ENCODE data around the gene MECR. TPM values are rescaled to one million over a fixed set of nuclear protein-coding genes. Genes with fewer than 3 reads are reported as not detected.

The MECR gene
- total RNA-seq, 1 donor from 2014 or later: 22.5 TPM

GRCh38 chr1:29145739-29146437 is 84.8 kb downstream of the MECR start:
- no peak for DNase-seq (ENCODE audit: extremely low spot score, unreplicated experiment)
- no peaks in the 10 kb centered on the region for H3K9me3 Mint-ChIP-seq (ENCODE audit: unreplicated experiment)
- no peak overlapping the region for H3K4me3 Mint-ChIP-seq (ENCODE audit: unreplicated experiment)
- no peaks in the 10 kb centered on the region for H3K4me1 Mint-ChIP-seq (ENCODE audit: unreplicated experiment)
- no peak for TF ChIP-seq CTCF (IDR thresholded peaks at IDR 0.05)
- H3K27ac Mint-ChIP-seq (ENCODE audit: unreplicated experiment): no peak overlapping the region
- peaks cover 61% of the 10 kb centered on the region for H3K36me3 Mint-ChIP-seq (ENCODE audit: unreplicated experiment)
- no peaks in the 10 kb centered on the region for H3K27me3 Mint-ChIP-seq (ENCODE audit: unreplicated experiment)

- no peak for DNase-seq (ENCODE audit: extremely low spot score, unreplicated experiment)
- H3K9me3 Mint-ChIP-seq (ENCODE audit: unreplicated experiment): no peaks in the 10 kb centered on the region
- no peak overlapping the region for H3K27ac Mint-ChIP-seq (ENCODE audit: unreplicated experiment)
- no peaks in the 10 kb centered on the region for H3K4me1 Mint-ChIP-seq (ENCODE audit: unreplicated experiment)
- no peaks in the 10 kb centered on the region for H3K27me3 Mint-ChIP-seq (ENCODE audit: unreplicated experiment)
- peaks cover 47% of the 10 kb centered on the region for H3K36me3 Mint-ChIP-seq (ENCODE audit: unreplicated experiment)
- H3K4me3 Mint-ChIP-seq (ENCODE audit: unreplicated experiment): no peak overlapping the region
- no peak for TF ChIP-seq CTCF (IDR thresholded peaks at IDR 0.05)
Measured at GRCh38 chr1:29144178-29144577, 86.6 kb downstream of the MECR start.

GRCh38 chr1:29142714-29143113 is 88.0 kb downstream of the MECR start:
- DNase-seq (ENCODE audit: extremely low spot score, unreplicated experiment): no peak
- H3K4me1 Mint-ChIP-seq (ENCODE audit: unreplicated experiment): no peaks in the 10 kb centered on the region
- H3K9me3 Mint-ChIP-seq (ENCODE audit: unreplicated experiment): no peaks in the 10 kb centered on the region
- no peak overlapping the region for H3K27ac Mint-ChIP-seq (ENCODE audit: unreplicated experiment)
- no peak overlapping the region for H3K4me3 Mint-ChIP-seq (ENCODE audit: unreplicated experiment)
- peaks cover 32% of the 10 kb centered on the region for H3K36me3 Mint-ChIP-seq (ENCODE audit: unreplicated experiment)
- no peak for TF ChIP-seq CTCF (IDR thresholded peaks at IDR 0.05)
- H3K27me3 Mint-ChIP-seq (ENCODE audit: unreplicated experiment): no peaks in the 10 kb centered on the region

Other genes starting within 250 kb of the MECR start
- 19.7 and 22.5 TPM in 2 replicates for gene TMEM200B, start 107.0 kb downstream of the MECR start, total RNA-seq
- gene SRSF4, start 49.0 kb downstream of the MECR start, total RNA-seq: 70.5 and 74.6 TPM in 2 replicates
- gene PTPRU, start 5.6 kb upstream of the MECR start, total RNA-seq: 3.5 and 4.8 TPM in 2 replicates

Measured in osteocyte (in vitro differentiated cells).